NCI-H748 treated with DMSO at 0.1 percent for 48 hours (cell line): ENCODE data around the gene CTDSP2.
"Not testable (repeated sequence)": the region's sequence is repeated elsewhere in the genome, so short reads cannot be mapped to it uniquely, and the experiment has no call there.

ENCODE experiments used
- DNase-seq: peaks from one replicate; lab custom pipeline; 2025; lab: John Stamatoyannopoulos, UW

Gene CTDSP2

DNA sequence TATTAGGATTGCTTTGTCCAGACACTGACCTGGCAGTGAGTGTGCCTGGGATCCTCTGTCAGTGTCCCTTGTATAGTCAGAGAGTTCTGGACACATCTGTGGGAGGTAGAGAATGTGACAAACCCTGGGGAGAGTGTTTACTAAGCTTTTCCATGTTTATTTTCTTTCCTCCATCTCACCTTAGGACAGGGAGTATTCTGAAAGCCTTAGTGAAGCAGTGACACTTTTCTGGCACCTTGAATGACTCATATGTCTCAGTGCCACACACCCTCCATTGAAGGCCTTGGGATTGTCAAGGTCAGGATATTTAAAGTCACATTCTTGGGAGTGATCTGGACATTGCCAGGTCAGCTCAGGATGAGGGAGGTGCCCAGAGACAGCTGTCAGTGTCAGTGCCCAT is 34.9 kb upstream of the CTDSP2 start:
- no peak for DNase-seq

GRCh38 chr12:57881035-57881434 is 34.5 kb upstream of the CTDSP2 start:
- DNase-seq: not testable (repeated sequence)

GRCh38 chr12:57877876-57878275 is 31.3 kb upstream of the CTDSP2 start:
- DNase-seq: no peak

DNA sequence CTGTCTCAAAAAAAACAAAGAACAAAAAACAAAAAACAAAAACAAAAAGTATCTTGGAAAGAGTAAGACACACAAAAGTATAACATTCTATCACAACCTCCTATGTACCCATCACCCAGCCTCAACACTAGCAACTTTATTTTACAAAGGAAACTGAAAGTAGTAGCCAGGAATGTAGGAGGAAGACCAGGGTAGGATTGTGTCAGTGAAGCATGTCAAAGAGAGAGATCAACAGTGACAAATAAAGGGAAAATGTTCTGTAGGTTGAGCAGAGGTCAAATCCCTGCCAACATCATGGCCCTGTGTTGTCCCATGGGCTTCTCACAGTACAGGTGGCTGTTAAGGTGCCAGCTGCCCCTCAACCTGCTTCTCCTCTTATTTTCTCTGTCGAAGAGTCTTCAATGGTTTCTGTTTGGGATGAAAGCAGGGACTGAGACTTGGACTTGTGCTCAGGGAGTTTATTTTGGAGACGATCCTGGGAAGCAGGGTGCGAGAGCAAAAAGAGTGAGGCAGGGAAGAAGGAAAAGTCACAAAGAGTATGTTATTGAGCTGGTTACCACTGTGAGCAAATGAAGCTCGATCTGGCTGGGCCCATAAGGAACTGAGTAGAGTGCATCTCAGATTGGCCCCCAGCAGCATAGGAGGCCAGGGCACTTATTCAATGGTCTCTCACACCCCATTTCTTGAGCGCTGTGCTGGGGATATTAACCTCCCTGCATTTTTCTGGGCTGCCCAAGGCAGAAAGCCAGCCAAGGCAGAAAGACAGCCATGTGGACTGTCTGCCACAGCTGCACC is 29.4 kb upstream of the CTDSP2 start:
- no peak for DNase-seq

DNA sequence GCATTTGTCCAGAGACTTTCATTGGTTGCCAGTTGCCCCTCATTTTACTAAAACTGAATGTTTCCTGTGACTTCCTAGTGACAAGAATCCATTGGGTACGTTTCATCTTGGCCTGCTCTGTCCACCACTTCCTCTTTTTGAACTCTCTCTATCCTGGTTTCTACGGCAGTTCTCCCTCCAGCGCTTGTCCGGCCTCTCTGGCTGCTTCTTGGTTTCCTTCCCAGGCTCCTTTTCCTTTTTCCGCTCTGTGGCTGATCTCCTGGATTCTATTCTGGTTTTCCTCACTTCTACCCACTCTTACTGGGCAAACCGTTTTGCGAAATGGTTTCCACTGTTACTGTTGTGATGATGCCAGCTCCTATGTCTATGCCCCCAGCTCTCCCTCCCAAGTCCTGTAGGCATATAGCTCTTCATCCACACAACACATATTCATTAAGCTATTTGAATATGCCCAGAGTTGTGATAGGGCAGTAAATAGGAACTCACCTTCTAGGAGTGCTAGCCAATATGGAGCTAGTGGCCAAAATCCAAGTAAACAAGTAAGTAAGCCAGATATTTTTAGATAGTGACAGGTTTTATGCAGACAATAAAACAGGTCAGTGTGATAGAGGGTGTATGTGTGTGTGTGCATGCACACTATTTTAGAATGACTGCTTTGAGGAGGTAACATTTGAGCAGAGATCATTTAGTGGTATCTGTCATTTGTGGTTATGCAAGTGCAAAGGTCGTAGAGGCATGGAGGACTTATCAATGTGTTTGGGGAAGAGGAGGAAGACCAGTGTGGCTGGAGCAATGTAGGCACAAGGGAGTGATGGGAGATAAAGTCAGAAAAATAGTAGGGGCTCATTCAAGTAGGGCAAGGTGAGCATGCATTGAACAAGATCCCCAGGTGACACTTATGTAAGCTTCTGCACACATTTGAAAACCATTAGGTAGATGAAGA is 27.9 kb upstream of the CTDSP2 start:
- DNase-seq: no peak

- DNase-seq: no peak
Observed at GRCh38 chr12:57872362-57872761, 25.8 kb upstream of the CTDSP2 start.

GRCh38 chr12:57869927-57870318 is 23.4 kb upstream of the CTDSP2 start:
- no peak for DNase-seq

DNA sequence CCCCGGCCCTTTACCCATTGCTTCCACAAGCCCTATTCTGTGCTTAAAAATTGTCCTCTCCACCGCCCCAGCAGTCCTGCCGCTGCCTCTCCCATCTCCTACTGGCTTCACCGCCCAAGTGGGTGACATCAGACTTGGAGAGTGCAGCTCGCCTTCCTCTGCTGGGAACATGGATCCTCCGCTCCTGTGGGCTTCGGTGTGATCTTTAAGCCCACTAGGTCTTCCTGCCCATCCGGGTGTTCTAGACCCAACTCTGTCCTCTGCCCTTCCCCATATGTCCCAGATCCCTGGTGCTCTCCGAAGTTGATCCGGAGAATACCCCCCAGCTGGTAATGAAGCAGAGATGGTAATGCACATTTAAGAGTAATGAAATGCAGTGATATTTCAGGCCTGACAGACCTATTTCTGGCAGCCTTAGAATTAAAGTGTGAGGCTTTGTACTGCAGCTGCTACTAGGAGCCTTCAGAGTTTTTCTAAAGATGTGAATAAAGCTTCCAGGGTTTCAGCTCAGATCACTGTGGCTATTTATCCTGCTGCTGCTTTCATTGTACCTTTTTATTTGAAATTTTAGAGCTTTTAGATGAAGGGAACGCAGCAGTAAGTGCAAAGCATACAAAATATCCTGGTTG is 22.9 kb upstream of the CTDSP2 start:
- no peak for DNase-seq

- DNase-seq: no peak
Observed at GRCh38 chr12:57868851-57869268, 22.3 kb upstream of the CTDSP2 start.

DNA sequence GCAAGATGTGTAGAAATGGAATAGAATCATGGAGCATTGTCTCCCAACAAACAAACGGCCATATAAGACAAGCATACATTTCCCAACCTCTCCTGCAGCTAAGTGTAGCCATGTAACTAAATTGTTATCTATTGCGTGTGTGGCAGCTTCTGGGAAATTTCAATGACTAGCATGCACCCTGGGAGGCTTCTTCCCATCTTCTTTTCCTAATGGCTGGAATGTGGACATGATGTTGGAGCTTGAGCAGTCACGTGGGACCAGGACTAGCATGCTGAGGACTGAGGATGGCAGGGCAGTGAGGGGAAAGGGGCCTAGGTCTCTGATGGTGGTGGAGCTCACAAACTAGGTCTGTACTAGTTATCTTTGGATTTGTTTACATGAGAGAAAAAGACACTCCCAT is 21.7 kb upstream of the CTDSP2 start:
- DNase-seq: no peak

- no peak for DNase-seq
Observed at GRCh38 chr12:57866308-57867019, 19.9 kb upstream of the CTDSP2 start.

- no peak for DNase-seq
Observed at GRCh38 chr12:57865084-57865751, 18.7 kb upstream of the CTDSP2 start.

- DNase-seq: no peak
Observed at GRCh38 chr12:57864442-57865083, 18.0 kb upstream of the CTDSP2 start.

GRCh38 chr12:57863676-57864075 is 17.1 kb upstream of the CTDSP2 start:
- no peak for DNase-seq

DNA sequence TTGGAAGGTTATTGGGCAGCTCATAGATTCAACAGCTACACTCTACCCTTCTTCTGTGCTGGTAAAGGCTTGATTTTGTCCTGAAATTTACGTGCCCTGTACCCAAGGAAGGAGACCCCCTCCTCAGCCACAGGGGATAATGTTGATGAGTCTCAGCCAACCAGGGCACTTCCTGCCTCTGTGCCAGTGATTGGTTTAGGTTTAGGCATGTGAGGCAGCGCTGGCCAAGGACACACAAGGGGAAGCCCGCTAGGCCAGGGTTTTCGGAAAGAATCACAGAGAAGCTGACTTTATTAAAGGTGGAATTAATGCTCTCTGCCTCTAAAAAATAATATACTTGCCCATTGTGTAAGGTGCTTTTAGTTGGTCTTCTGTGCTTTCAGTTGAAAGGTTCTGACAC is 15.4 kb upstream of the CTDSP2 start:
- DNase-seq: no peak

GRCh38 chr12:57860883-57861282 is 14.4 kb upstream of the CTDSP2 start:
- DNase-seq: not testable (repeated sequence)

DNA sequence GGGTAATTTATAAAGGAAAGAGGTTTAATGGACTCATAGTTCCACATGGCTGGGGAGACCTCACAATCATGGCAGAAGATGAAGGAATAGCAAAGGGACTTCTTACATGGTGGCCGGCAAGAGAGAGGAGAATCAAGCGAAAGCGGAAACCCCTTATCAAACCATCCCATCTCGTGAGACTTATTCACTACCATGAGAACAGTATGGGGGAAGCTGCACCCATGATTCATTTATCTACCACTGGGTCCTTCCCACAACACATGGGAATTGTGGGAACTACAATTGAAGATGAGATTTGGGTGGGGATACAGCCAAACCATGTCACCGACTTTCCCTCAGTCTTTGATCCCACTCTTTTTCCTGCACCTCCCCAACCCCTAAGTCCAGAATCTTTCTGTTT is 12.6 kb upstream of the CTDSP2 start:
- DNase-seq: no peak

DNA sequence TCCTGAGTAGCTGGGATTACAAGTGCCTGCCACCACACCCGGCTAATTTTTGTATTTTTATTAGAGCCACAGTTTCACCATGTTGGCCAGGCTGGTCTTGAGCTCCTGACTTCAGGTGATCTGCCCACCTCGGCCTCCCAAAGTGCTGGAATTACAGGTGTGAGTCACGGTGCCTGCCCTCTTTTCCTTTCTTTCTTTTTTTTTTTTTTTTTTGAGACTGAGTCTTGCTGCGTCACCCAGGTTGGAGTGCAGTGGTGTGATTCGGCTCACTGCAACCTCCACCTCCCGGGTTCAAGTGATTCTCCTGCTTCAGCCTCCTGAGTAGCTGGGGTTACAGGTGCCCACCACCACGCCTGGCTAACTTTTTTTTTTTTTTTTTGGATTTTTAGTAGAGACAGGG is 11.6 kb upstream of the CTDSP2 start:
- DNase-seq: not testable (repeated sequence)

DNA sequence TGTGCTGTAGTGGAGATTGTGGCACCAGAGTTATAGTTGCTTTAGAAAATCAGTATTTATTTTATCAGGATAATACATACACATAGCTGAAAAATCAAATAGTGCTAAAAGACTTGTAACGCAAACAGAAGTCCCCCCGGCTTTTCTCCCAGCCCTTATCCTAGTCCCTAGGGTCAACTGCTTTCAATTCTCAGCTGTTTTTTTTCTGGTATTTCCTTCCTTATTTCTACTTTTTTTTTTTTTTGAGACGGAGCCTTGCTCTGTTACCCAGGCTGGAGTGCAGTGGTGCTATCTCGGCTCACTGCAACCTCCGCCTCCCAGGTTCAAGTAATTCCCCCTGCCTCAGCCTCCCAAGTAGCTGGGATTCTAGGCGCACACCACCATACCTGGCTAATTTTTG is 8.4 kb upstream of the CTDSP2 start:
- no peak for DNase-seq

GRCh38 chr12:57853864-57854556 is 7.5 kb upstream of the CTDSP2 start:
- DNase-seq: no peak
